Mesenchymal stem cell (in vitro differentiated cells and primary cell): ENCODE data around the gene PEX16.
"Not testable (repeated sequence)": the region's sequence is repeated elsewhere in the genome, so short reads cannot be mapped to it uniquely, and the experiment has no call there.

Experiments used
- DNase-seq: peaks from one replicate; pipeline ENCODE4 v3.0.0-alpha.2; 2013
- H2AFZ ChIP-seq: one replicate; pipeline ENCODE4 v1.6.1; 2013; ENCODE audit warnings: low read depth, mild to moderate bottlenecking, control low read depth, inconsistent platforms, low read length, moderate library complexity
- H2AK5ac ChIP-seq: 2 replicates; pipeline ENCODE4 v1.6.1; 2013; ENCODE audit warnings: low read length, moderate library complexity, mild to moderate bottlenecking, inconsistent platforms; ENCODE audit not compliant: severe bottlenecking
- H2BK120ac ChIP-seq: one replicate; pipeline ENCODE4 v1.6.1; 2013; ENCODE audit warnings: low read depth, mild to moderate bottlenecking, inconsistent platforms, low read length, moderate library complexity
- H2BK12ac ChIP-seq, 2 experiments: one replicate each; pipeline ENCODE4 v1.6.1; 2013; ENCODE audit warnings: inconsistent platforms in 2 of 2, low read length in 2 of 2, mild to moderate bottlenecking in 2 of 2, moderate library complexity in 2 of 2, control low read depth in 1 of 2
- H2BK15ac ChIP-seq: one replicate; pipeline ENCODE4 v1.6.1; 2013; ENCODE audit warnings: mild to moderate bottlenecking, low read depth, inconsistent platforms; ENCODE audit not compliant: poor library complexity, severe bottlenecking
- H2BK5ac ChIP-seq: 2 replicates; pipeline ENCODE4 v1.6.1; 2013; ENCODE audit warnings: low read depth, mild to moderate bottlenecking, low read length, control low read depth, inconsistent platforms; ENCODE audit not compliant: poor library complexity, severe bottlenecking
- H3K14ac ChIP-seq, 2 experiments: one replicate each; pipeline ENCODE4 v1.6.1; 2013; ENCODE audit warnings: inconsistent platforms in 2 of 2, low read length in 2 of 2, control low read depth in 1 of 2, mild to moderate bottlenecking in 1 of 2, moderate library complexity in 1 of 2
- H3K18ac ChIP-seq, 2 experiments: one replicate each; pipeline ENCODE4 v1.6.1; 2013; ENCODE audit warnings: inconsistent platforms in 2 of 2, low read length in 2 of 2, control low read depth in 1 of 2, low read depth in 1 of 2, mild to moderate bottlenecking in 1 of 2
- H3K23ac ChIP-seq, 2 experiments: one replicate each; pipeline ENCODE4 v1.6.1; 2013; ENCODE audit warnings: inconsistent platforms in 2 of 2, low read length in 2 of 2, mild to moderate bottlenecking in 2 of 2, moderate library complexity in 2 of 2, control low read depth in 1 of 2
- H3K27ac ChIP-seq: 2 replicates; pipeline ENCODE4 v1.5.1; 2013; ENCODE audit warnings: mild to moderate bottlenecking, moderate library complexity, low read length, control low read depth, inconsistent platforms; ENCODE audit not compliant: poor library complexity, severe bottlenecking
- H3K27me3 ChIP-seq, 2 experiments: 2 replicates each; pipeline versions ENCODE4 v1.6.1 to v1.7.0; 2013; ENCODE audit warnings: low read length in 2 of 2, mild to moderate bottlenecking in 2 of 2, moderate library complexity in 2 of 2, control low read depth in 1 of 2, inconsistent platforms in 1 of 2; ENCODE audit not compliant: control insufficient read depth in 1 of 2, insufficient read depth in 1 of 2
- H3K36me3 ChIP-seq, 2 experiments: 2 replicates each; pipeline versions ENCODE4 v1.6.1 to v1.7.0; 2013; ENCODE audit warnings: low read length in 2 of 2, control low read depth in 1 of 2, inconsistent platforms in 1 of 2, low read depth in 1 of 2, mild to moderate bottlenecking in 1 of 2; ENCODE audit not compliant: insufficient read depth in 2 of 2, control insufficient read depth in 1 of 2
- H3K4ac ChIP-seq, 2 experiments: one replicate each; pipeline ENCODE4 v1.6.1; 2013; ENCODE audit warnings: inconsistent platforms in 2 of 2, low read length in 2 of 2, mild to moderate bottlenecking in 2 of 2, moderate library complexity in 2 of 2, control low read depth in 1 of 2, low read depth in 1 of 2
- H3K4me1 ChIP-seq: 2 replicates; pipeline ENCODE4 v1.6.1; 2013; ENCODE audit warnings: low read depth, low read length, control low read depth; ENCODE audit not compliant: control insufficient read depth, insufficient read depth
- H3K4me2 ChIP-seq: 2 replicates; pipeline ENCODE4 v1.6.1; 2013; ENCODE audit warnings: low read length, mild to moderate bottlenecking, inconsistent platforms; ENCODE audit not compliant: poor library complexity, severe bottlenecking
- H3K4me3 ChIP-seq, 2 experiments: 2 replicates each; pipeline versions ENCODE4 v1.5.1 to v1.7.0; 2013; ENCODE audit warnings: low read length in 2 of 2, mild to moderate bottlenecking in 2 of 2, control low read depth in 1 of 2, low read depth in 1 of 2; ENCODE audit not compliant: insufficient read depth in 1 of 2
- H3K79me1 ChIP-seq: replicated peaks from 2 replicates; pipeline ENCODE4 v1.6.1; 2013; ENCODE audit warnings: mild to moderate bottlenecking, control low read depth, low read length, inconsistent platforms; ENCODE audit not compliant: poor library complexity, severe bottlenecking
- H3K9ac ChIP-seq: 2 replicates; pipeline ENCODE4 v1.7.0; 2013; ENCODE audit warnings: mild to moderate bottlenecking, low read length, moderate library complexity
- H3K9me3 ChIP-seq: 2 replicates; pipeline ENCODE4 v1.7.0; 2013; ENCODE audit warnings: mild to moderate bottlenecking, low read length; ENCODE audit not compliant: control insufficient read depth
- H4K8ac ChIP-seq: one replicate; pipeline ENCODE4 v1.6.1; 2013; ENCODE audit warnings: inconsistent platforms, mild to moderate bottlenecking, low read length, moderate library complexity
- H4K91ac ChIP-seq: one replicate; pipeline ENCODE4 v1.6.1; 2013; ENCODE audit warnings: mild to moderate bottlenecking, low read length, inconsistent platforms
- WGBS: methylation state at CpG from one replicate; pipeline ENCODE4 v1.1.7; 2013; ENCODE audit warnings: mixed read lengths; 5-methylcytosine and 5-hydroxymethylcytosine counted together

Gene PEX16

DNA sequence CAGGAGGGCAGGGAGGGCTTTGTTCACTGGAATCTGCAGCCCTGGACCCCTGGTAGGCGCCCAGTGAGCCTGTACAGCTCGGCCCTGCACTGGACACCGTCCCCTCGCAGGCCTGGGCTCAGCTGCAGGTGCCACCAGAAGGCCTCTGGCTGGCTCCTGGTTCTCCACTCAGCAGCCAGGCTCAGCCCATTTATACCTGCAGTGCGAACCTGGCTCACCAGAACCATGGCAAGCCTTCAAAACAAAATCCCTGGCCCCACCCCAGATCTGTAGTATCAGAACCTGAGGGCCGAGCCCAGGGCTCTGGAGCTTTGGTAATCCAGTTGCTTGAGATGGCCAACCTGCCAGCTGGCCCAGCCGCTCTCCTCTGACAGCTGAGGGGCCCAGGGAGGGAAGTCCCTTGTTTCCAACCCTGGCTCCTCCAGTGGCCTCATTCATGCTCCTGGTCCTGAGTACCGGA, 9.7 kb downstream of the PEX16 start:
- Histone ChIP-seq H3K9me3 (no peaks in the 10 kb centered on the region), H3K4ac (no peak overlapping the region), H2AK5ac (no peak overlapping the region), H2BK5ac (no peak overlapping the region), H3K9ac (no peak overlapping the region), H3K27ac (no peak overlapping the region), H3K4me3 (no peak overlapping the region), H3K36me3 (peaks cover 49 to 60% of the 10 kb centered on the region in 2 experiments), H3K18ac (no peak overlapping the region), H4K8ac (no peak overlapping the region), H3K23ac (no peak overlapping the region), H3K27me3 (no peaks in the 10 kb centered on the region), H3K79me1 (no peaks in the 10 kb centered on the region), H2BK120ac (no peak overlapping the region), H3K4me1 (peaks cover 4% of the 10 kb centered on the region), H2BK12ac (no peak overlapping the region), H2BK15ac (no peak overlapping the region), H3K4me2 (no peak overlapping the region), H4K91ac (no peak overlapping the region), H2AFZ (no peak overlapping the region), H3K14ac (no peak overlapping the region)
- DNase-seq, result no peak
- WGBS, result 91% methylated on average over 8 of the region's 8 CpGs

DNA sequence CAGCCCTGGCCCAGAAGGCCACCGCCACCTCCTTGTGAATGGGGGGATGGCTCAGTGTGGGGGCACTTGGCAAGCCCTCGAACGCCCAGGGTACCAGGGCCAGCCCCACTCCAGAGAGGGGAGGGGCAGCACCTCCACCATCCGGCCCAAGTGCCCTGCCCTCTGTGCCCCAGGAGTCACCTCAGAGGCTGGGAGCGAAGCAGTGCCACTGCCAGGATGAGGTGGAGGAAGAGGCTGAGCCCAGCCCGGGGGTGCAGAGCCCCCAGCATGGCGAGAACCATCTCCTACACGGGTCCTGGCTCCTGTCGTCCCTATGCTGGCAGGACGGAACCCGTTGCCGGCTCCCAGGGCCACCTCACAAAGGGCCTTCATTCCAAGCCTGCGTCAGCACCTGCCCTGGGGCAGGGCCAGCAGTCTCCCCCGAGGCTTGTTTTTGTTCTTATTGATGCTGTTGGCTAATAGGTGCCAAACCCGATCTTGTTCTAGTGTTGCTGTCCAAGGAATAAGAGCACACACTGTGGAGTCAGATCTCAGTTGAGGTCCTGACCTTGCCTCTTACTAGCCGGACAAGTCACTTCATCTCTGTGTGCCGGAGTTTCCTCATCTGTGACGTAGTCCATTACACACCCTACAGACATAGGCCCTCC, 10.6 kb downstream of the PEX16 start, which contains the start of gene FREY1:
TSS of gene FREY1 (minus strand) at position 307 of the 647 bp plus-strand sequence. CDS start at position 281, 26 bp downstream.
- 88% methylated on average over 18 of the region's 18 CpGs for WGBS
- H3K9me3 ChIP-seq, result no peaks in the 10 kb centered on the region
- no peak within 1 kb of the TSS for H2BK5ac ChIP-seq
- H2BK15ac ChIP-seq, result no peak within 1 kb of the TSS
- no peak within 1 kb of the TSS for H3K9ac ChIP-seq
- no peak within 1 kb of the TSS for H4K8ac ChIP-seq
- H3K79me1 ChIP-seq, result no peaks in the 10 kb centered on the region
- peak; percentile 21 for DNase-seq
- H3K27ac ChIP-seq, result no peak within 1 kb of the TSS
- H3K14ac ChIP-seq, result no peak within 1 kb of the TSS
- no peak within 1 kb of the TSS for H3K23ac ChIP-seq
- peaks cover 7% of the 10 kb centered on the region for H3K4me1 ChIP-seq
- H2BK12ac ChIP-seq, result no peak within 1 kb of the TSS
- H2AK5ac ChIP-seq, result no peak within 1 kb of the TSS
- H3K18ac ChIP-seq, result no peak within 1 kb of the TSS
- peaks cover 48 to 62% of the 10 kb centered on the region in 2 experiments for H3K36me3 ChIP-seq
- H3K4ac ChIP-seq, result no peak within 1 kb of the TSS
- no peaks in the 10 kb centered on the region for H3K27me3 ChIP-seq
- no peak within 1 kb of the TSS for H2BK120ac ChIP-seq
- H3K4me3 ChIP-seq, result no peak within 1 kb of the TSS
- no peak within 1 kb of the TSS for H2AFZ ChIP-seq
- no peak within 1 kb of the TSS for H3K4me2 ChIP-seq
- H4K91ac ChIP-seq, result no peak within 1 kb of the TSS

DNA sequence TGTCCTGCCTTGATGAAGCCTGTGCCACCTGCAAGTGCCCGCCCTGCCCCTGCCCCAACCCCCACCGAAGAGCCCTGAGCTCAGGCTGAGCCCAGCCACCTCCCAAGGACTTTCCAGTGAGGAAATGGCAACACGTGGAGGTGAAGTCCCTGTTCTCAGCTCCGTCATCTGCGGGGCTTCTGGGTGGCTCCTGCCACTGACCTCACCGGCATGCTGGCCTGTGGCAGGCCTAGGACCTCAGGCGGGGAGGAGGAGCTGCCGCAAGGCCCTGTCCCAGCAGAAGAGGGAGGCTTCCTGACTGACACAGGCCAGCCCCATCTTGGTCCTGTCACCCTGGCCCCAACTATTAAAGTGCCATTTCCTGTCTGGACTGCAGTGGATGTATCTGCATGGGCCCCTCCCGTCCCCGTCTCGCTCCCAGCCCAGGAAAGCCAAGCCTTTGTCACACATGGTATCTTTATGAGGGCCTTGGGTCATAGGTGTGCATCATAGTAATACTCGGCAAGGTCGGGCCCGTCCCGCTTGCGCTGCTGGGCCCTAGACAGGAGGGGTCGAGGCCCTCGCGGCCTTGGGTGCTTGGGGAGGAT, 11.5 kb downstream of the PEX16 start:
- Histone ChIP-seq H2AK5ac (no peak overlapping the region), H2BK15ac (no peak overlapping the region), H3K79me1 (peaks cover 1% of the 10 kb centered on the region), H2BK120ac (no peak overlapping the region), H4K8ac (no peak overlapping the region), H3K36me3 (peaks cover 40 to 55% of the 10 kb centered on the region in 2 experiments), H4K91ac (no peak overlapping the region), H3K4me1 (peaks cover 8% of the 10 kb centered on the region), H2BK5ac (no peak overlapping the region), H2BK12ac (no peak overlapping the region), H3K9ac (no peak overlapping the region), H3K4me3 (no peak overlapping the region), H2AFZ (no peak overlapping the region), H3K4me2 (no peak overlapping the region), H3K27me3 (peaks cover 0 to 6% of the 10 kb centered on the region in 2 experiments), H3K14ac (no peak overlapping the region), H3K23ac (no peak overlapping the region), H3K27ac (no peak overlapping the region), H3K18ac (no peak overlapping the region), H3K9me3 (no peaks in the 10 kb centered on the region), H3K4ac (no peak overlapping the region)
- 72% methylated on average over 19 of the region's 19 CpGs for WGBS
- peak; percentile 20 for DNase-seq

DNA sequence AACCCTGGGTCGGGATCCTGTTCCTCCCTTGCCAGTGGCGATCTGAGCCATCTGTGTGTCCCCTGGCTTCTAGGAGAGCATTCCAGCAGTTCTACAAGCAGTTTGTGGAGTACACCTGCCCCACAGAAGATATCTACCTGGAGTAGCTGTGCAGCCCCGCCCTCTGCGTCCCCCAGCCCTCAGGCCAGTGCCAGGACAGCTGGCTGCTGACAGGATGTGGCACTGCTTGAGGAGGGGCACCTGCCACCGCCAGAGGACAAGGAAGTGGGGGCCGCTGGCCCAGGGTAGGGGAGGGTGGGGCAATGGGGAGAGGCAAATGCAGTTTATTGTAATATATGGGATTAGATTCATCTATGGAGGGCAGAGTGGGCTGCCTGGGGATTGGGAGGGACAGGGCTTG, 12.1 kb downstream of the PEX16 start:
- 94% methylated on average over 5 of the region's 6 CpGs for WGBS
- not testable (repeated sequence) for H3K14ac ChIP-seq, H2BK120ac ChIP-seq, H2BK15ac ChIP-seq, H3K4me3 ChIP-seq, H3K18ac ChIP-seq, H4K8ac ChIP-seq, H3K4me2 ChIP-seq, H3K79me1 ChIP-seq, DNase-seq, H3K27ac ChIP-seq, H3K9me3 ChIP-seq, H4K91ac ChIP-seq, H3K23ac ChIP-seq, H2AFZ ChIP-seq, H2BK5ac ChIP-seq, H2BK12ac ChIP-seq, H2AK5ac ChIP-seq, H3K9ac ChIP-seq, H3K4ac ChIP-seq
- Histone ChIP-seq H3K4me1 (peaks cover 14% of the 10 kb centered on the region), H3K36me3 (peaks cover 34 to 49% of the 10 kb centered on the region in 2 experiments), H3K27me3 (peaks cover 0 to 12% of the 10 kb centered on the region in 2 experiments)
